GM23338 (cell line): ENCODE data around the gene BRF1. TPM values are rescaled to one million over a fixed set of nuclear protein-coding genes. Genes with fewer than 3 reads are reported as not detected.

ENCODE experiments used
- ATAC-seq: fragments of 200-7000 bp; cut with Tn5 transposase; 3 replicates; pipeline ENCODE4 v1.9.1; 2020
- DNase-seq: peaks from one replicate; pipeline ENCODE4 v3.0.0-alpha.2; 2015; ENCODE audit warnings: low spot score
- H2AFZ ChIP-seq: fragments of 200-600 bp; sonication (generic); 2 replicates; pipeline ENCODE4 v1.8.0; 2016; ENCODE audit warnings: antibody characterized with exemption, mild to moderate bottlenecking, moderate library complexity
- H3F3A ChIP-seq: fragments of 200-600 bp; sonication (generic); replicated peaks from 2 replicates; pipeline ENCODE4 v1.8.0; 2017; ENCODE audit warnings: antibody characterized with exemption, mixed run types, low read depth
- H3K27ac ChIP-seq: fragments of 200-600 bp; sonication (generic); 2 replicates; pipeline ENCODE4 v1.6.1; 2016; ENCODE audit warnings: low read depth
- H3K27me3 ChIP-seq: fragments of 200-600 bp; sonication (generic); 2 replicates; pipeline ENCODE4 v1.8.0; 2016; ENCODE audit warnings: mild to moderate bottlenecking, mixed run types, moderate library complexity; ENCODE audit not compliant: insufficient read depth
- H3K36me3 ChIP-seq: fragments of 200-600 bp; sonication (generic); 2 replicates; pipeline ENCODE4 v1.8.0; 2016; ENCODE audit warnings: mild to moderate bottlenecking; ENCODE audit not compliant: insufficient read depth
- H3K4me1 ChIP-seq: fragments of 200-600 bp; sonication (generic); 2 replicates; pipeline ENCODE4 v1.8.0; 2016; ENCODE audit warnings: mild to moderate bottlenecking, moderate library complexity; ENCODE audit not compliant: insufficient read depth
- H3K4me2 ChIP-seq: fragments of 200-600 bp; sonication (generic); 2 replicates; pipeline ENCODE4 v1.7.1; 2017; ENCODE audit warnings: mixed run types
- H3K4me3 ChIP-seq: fragments of 200-600 bp; sonication (generic); 2 replicates; pipeline ENCODE4 v1.6.1; 2016; ENCODE audit warnings: mixed run types
- H3K79me2 ChIP-seq: fragments of 200-600 bp; sonication (generic); replicated peaks from 2 replicates; pipeline ENCODE4 v1.8.0; 2017; ENCODE audit warnings: mild to moderate bottlenecking; ENCODE audit not compliant: insufficient read depth
- H3K9me2 ChIP-seq: fragments of 200-600 bp; sonication (generic); 2 replicates; pipeline ENCODE4 v1.8.0; 2017; ENCODE audit not compliant: insufficient read depth
- H4K20me1 ChIP-seq: fragments of 200-600 bp; sonication (generic); replicated peaks from 2 replicates; pipeline ENCODE4 v1.8.0; 2017; ENCODE audit warnings: mild to moderate bottlenecking; ENCODE audit not compliant: insufficient read depth
- H3K27ac Mint-ChIP-seq: 2 replicates; pipeline ENCODE4 v1.8.0; 2020; ENCODE audit warnings: inconsistent platforms, mild to moderate bottlenecking, moderate library complexity, mixed read lengths
- H3K27me3 Mint-ChIP-seq: 3 replicates; pipeline ENCODE4 v1.8.0; 2022; ENCODE audit warnings: low read depth, mild to moderate bottlenecking, moderate library complexity, mixed read lengths, inconsistent platforms; ENCODE audit not compliant: insufficient read depth, poor library complexity
- H3K36me3 Mint-ChIP-seq: 3 replicates; pipeline ENCODE4 v1.8.0; 2021; ENCODE audit warnings: low read depth, mild to moderate bottlenecking, inconsistent platforms, moderate library complexity, mixed read lengths
- H3K4me1 Mint-ChIP-seq: 3 replicates; pipeline ENCODE4 v1.8.0; 2020; ENCODE audit warnings: mild to moderate bottlenecking, inconsistent platforms, mixed read lengths
- H3K4me3 Mint-ChIP-seq: 3 replicates; pipeline ENCODE4 v1.8.0; 2021; ENCODE audit warnings: moderate library complexity, mild to moderate bottlenecking, inconsistent platforms, mixed read lengths
- H3K9me3 Mint-ChIP-seq: 3 replicates; pipeline ENCODE4 v1.8.0; 2020; ENCODE audit warnings: moderate library complexity, mild to moderate bottlenecking, inconsistent platforms, mixed read lengths
- CTCF ChIP-seq, 2 experiments: fragments of 200-600 bp in 1 of 2; sonication (generic) in 1 of 2; conservative IDR thresholded peaks; 2 replicates each; pipeline versions ENCODE4 v1.5.1 to v1.6.1; 2016 to 2017; ENCODE audit warnings: antibody characterized with exemption in 2 of 2, low read depth in 2 of 2, mild to moderate bottlenecking in 2 of 2, moderate library complexity in 1 of 2
- ETS1 ChIP-seq: IDR thresholded peaks from 2 replicates; pipeline ENCODE4 v1.6.1; 2016; ENCODE audit warnings: antibody characterized with exemption
- JUNB ChIP-seq: IDR thresholded peaks from one replicate; pipeline ENCODE4 v1.6.1; 2016; ENCODE audit warnings: antibody characterized with exemption; ENCODE audit not compliant: unreplicated experiment
- POLR2AphosphoS5 ChIP-seq: IDR thresholded peaks from 2 replicates; pipeline ENCODE4 v1.6.1; 2016; ENCODE audit warnings: antibody characterized with exemption, low read depth
- REST ChIP-seq: IDR thresholded peaks from one replicate; pipeline ENCODE4 v1.6.1; 2018; ENCODE audit warnings: antibody characterized with exemption; ENCODE audit not compliant: unreplicated experiment
- STAT1 ChIP-seq: IDR thresholded peaks from one replicate; pipeline ENCODE4 v1.6.1; 2016; ENCODE audit warnings: antibody characterized with exemption; ENCODE audit not compliant: unreplicated experiment
- ZNF114 ChIP-seq: fragments of 250-450 bp; sonication (Bioruptor Pico); IDR thresholded peaks from 2 replicates; pipeline ENCODE4 v1.5.0; 2020; ENCODE audit warnings: mild to moderate bottlenecking, moderate library complexity
- ZNF331 ChIP-seq: fragments of 250-450 bp; sonication (Bioruptor Pico); IDR thresholded peaks from 2 replicates; pipeline ENCODE4 v1.5.0; 2020; ENCODE audit warnings: low read depth, mild to moderate bottlenecking, moderate library complexity
- ZNF462 ChIP-seq: fragments of 250-450 bp; sonication (Bioruptor Pico); IDR thresholded peaks from 2 replicates; pipeline ENCODE4 v1.5.0; 2020; ENCODE audit warnings: mild to moderate bottlenecking, moderate library complexity
- polyA plus RNA-seq: library from polyadenylated mRNA; unstranded; fragments of >200 nt; fragmentation: Nextera tagmentation; extraction: Ambion mirVana; gene quantifications from 2 replicates; pipeline ENCODE4 v1.2.1, GENCODE V29; 2016
- total RNA-seq: library from RNA; depleted of rRNA; stranded (reverse); fragments of >200 nt; shearing (Covaris generic); gene quantifications from 2 replicates; pipeline ENCODE4 v1.2.3, GENCODE V29; 2014

BRF1 gene
- total and polyA plus RNA-seq, 2 experiments from 2014 or later, result 8.6 to 29.9 TPM

- TF ChIP-seq POLR2AphosphoS5 (no peak), STAT1 (no peak), ZNF114 (no peak), REST (no peak)
These were observed 28.0 kb upstream of the BRF1 start (continued) for GRCh38 chr14:105328678-105329390.

- Histone ChIP-seq H3K27me3 (no peaks in the 10 kb centered on the region), H3K36me3 (no peaks in the 10 kb centered on the region), H2AFZ (no peak overlapping the region), H3K4me1 (peaks cover 42% of the 10 kb centered on the region), H3K27ac (no peak overlapping the region), H4K20me1 (peaks cover 50% of the 10 kb centered on the region), H3K4me2 (no peak overlapping the region), H3F3A (no peaks in the 10 kb centered on the region), H3K4me3 (no peak overlapping the region), H3K9me2 (no peaks in the 10 kb centered on the region), H3K79me2 (peaks cover 89% of the 10 kb centered on the region)
- Mint-ChIP-seq H3K4me3 (no peak overlapping the region), H3K4me1 (peaks cover 71% of the 10 kb centered on the region), H3K9me3 (peaks cover 3% of the 10 kb centered on the region), H3K36me3 (peaks cover 4% of the 10 kb centered on the region; the same call in 1 of the 3 replicates), H3K27me3 (peaks cover 20% of the 10 kb centered on the region), H3K27ac (no peak overlapping the region; the same call in 1 of the 2 replicates)
- TF ChIP-seq CTCF (conservative IDR thresholded peaks at IDR 0.05; ENCODE audit: low read depth in 2 of 2) (no peak), ZNF462 (CRISPR knock-in tag) (no peak), ZNF331 (CRISPR knock-in tag) (no peak), JUNB (no peak), ETS1 (no peak)
- DNase-seq (no peak), ATAC-seq (no peak)
These were observed 27.4 kb upstream of the BRF1 start for GRCh38 chr14:105328070-105328677.
